ENCODE results near the gene BDH1. TPM values are rescaled to one million over a fixed set of nuclear protein-coding genes. Genes with fewer than 3 reads are reported as not detected.

Gene BDH1
- polyA plus RNA-seq, 1 donor (not counting 4 experiments of a cell fraction or from before 2014, with no cell fraction given): 30.2 TPM

- Histone ChIP-seq H3K9ac (ENCODE audit: control insufficient read depth, extremely low read depth, insufficient read depth, low read length) (no peak overlapping the region), H3K79me2 (ENCODE audit: control insufficient read depth, insufficient read depth, low read length) (no peaks in the 10 kb centered on the region), H3K9me3 (ENCODE audit: control insufficient read depth, low read depth, low read length) (no peaks in the 10 kb centered on the region), H3K27ac (ENCODE audit: control insufficient read depth, insufficient read depth, low read length) (no peak overlapping the region), H3K9me1 (ENCODE audit: control insufficient read depth, extremely low read depth, insufficient read depth, low read length) (no peaks in the 10 kb centered on the region), H3K4me2 (ENCODE audit: control insufficient read depth, extremely low read depth, insufficient read depth, low read depth, low read length) (no peak overlapping the region), H3K4me3 (ENCODE audit: control insufficient read depth in 2 of 3, extremely low read depth in 1 of 3, insufficient read depth in 2 of 3, low read depth in 1 of 3, low read length in 3 of 3) (no peak overlapping the region), H4K20me1 (ENCODE audit: control insufficient read depth, extremely low read depth, insufficient read depth, low read length) (no peaks in the 10 kb centered on the region), H3K27me3 (ENCODE audit: control insufficient read depth, extremely low read depth, insufficient read depth, low read length) (no peaks in the 10 kb centered on the region), H2AFZ (ENCODE audit: control insufficient read depth, low read length) (no peak overlapping the region), H3K36me3 (ENCODE audit: control insufficient read depth in 2 of 2, extremely low read depth in 1 of 2, insufficient read depth in 2 of 2, low read length in 2 of 2) (no peaks in the 10 kb centered on the region), H3K4me1 (ENCODE audit: control insufficient read depth, extremely low read depth, insufficient read depth, low read length) (peaks cover 7% of the 10 kb centered on the region)
- dilution Hi-C loops (cut with MboI; ENCODE audit: extremely low pct_ligation_motif_present, low sequenced_read_pairs): no loop called here
- no peak for DNase-seq (ENCODE audit: low read depth, low spot score)
- TF ChIP-seq, protein P1, sequence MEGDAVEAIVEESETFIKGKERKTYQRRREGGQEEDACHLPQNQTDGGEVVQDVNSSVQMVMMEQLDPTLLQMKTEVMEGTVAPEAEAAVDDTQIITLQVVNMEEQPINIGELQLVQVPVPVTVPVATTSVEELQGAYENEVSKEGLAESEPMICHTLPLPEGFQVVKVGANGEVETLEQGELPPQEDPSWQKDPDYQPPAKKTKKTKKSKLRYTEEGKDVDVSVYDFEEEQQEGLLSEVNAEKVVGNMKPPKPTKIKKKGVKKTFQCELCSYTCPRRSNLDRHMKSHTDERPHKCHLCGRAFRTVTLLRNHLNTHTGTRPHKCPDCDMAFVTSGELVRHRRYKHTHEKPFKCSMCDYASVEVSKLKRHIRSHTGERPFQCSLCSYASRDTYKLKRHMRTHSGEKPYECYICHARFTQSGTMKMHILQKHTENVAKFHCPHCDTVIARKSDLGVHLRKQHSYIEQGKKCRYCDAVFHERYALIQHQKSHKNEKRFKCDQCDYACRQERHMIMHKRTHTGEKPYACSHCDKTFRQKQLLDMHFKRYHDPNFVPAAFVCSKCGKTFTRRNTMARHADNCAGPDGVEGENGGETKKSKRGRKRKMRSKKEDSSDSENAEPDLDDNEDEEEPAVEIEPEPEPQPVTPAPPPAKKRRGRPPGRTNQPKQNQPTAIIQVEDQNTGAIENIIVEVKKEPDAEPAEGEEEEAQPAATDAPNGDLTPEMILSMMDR (optimal IDR thresholded peaks at IDR 0.05 in 1 of 3, IDR thresholded peaks at IDR 0.05 in 1 of 3, conservative IDR thresholded peaks at IDR 0.05 in 1 of 3; ENCODE audit: extremely low read depth in 1 of 3, insufficient read depth in 2 of 3, low read length in 3 of 3): no peak
- TF ChIP-seq EZH2 (IDR thresholded peaks at IDR 0.05; ENCODE audit: low read length): no peak
- no peak for FAIRE-seq
Observed at GRCh38 chr3:197597335-197597734, 41.6 kb upstream of the BDH1 start.

DNA sequence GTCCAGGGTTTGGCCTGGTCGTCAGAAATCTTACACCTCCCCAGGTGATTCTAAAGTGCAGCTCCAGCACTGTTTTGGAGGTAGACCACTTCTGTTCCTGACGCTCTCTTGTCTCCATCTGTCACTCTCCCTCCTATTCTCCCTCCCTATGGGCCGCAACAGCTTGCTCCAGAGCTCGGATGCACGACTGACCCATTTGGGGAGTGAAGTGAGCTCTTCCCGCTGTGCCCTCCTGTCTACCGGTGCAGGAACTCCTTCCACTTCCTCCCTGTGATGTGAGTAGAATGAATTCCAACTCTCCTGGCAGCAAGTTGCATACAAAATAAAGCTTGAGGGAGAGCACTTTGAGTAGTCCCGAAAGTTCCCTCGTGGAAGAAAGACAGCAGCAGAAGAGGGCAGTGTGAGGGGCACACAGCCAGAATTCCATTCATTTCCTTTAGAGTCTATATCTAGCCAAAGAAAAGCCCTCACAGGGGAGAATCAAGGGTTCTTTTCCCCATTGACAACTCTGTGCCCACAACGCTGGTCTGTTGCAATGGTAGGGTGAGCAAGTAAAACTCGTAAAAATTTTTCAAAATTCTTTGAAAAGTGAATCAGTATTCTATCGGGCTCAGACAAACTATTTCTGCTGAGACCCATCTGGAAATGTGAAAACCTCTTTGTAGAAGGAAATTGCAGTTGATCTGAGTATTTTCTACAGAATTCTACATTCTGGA lies 39.9 kb upstream of the BDH1 start:
- Histone ChIP-seq H3K27me3 (ENCODE audit: control insufficient read depth, extremely low read depth, insufficient read depth, low read length) (no peaks in the 10 kb centered on the region), H2AFZ (ENCODE audit: control insufficient read depth, low read length) (no peak overlapping the region), H4K20me1 (ENCODE audit: control insufficient read depth, extremely low read depth, insufficient read depth, low read length) (no peaks in the 10 kb centered on the region), H3K4me1 (ENCODE audit: control insufficient read depth, extremely low read depth, insufficient read depth, low read length) (peaks cover 7% of the 10 kb centered on the region), H3K9ac (ENCODE audit: control insufficient read depth, extremely low read depth, insufficient read depth, low read length) (no peak overlapping the region), H3K9me3 (ENCODE audit: control insufficient read depth, low read depth, low read length) (no peaks in the 10 kb centered on the region), H3K27ac (ENCODE audit: control insufficient read depth, insufficient read depth, low read length) (no peak overlapping the region), H3K4me3 (ENCODE audit: control insufficient read depth in 2 of 3, extremely low read depth in 1 of 3, insufficient read depth in 2 of 3, low read depth in 1 of 3, low read length in 3 of 3) (no peak overlapping the region), H3K4me2 (ENCODE audit: control insufficient read depth, extremely low read depth, insufficient read depth, low read depth, low read length) (no peak overlapping the region), H3K79me2 (ENCODE audit: control insufficient read depth, insufficient read depth, low read length) (no peaks in the 10 kb centered on the region), H3K36me3 (ENCODE audit: control insufficient read depth in 2 of 2, extremely low read depth in 1 of 2, insufficient read depth in 2 of 2, low read length in 2 of 2) (no peaks in the 10 kb centered on the region), H3K9me1 (ENCODE audit: control insufficient read depth, extremely low read depth, insufficient read depth, low read length) (no peaks in the 10 kb centered on the region)
- DNase-seq (ENCODE audit: low read depth, low spot score) (no peak), FAIRE-seq (no peak)
- no peak for TF ChIP-seq EZH2 (IDR thresholded peaks at IDR 0.05; ENCODE audit: low read length)
- TF ChIP-seq, protein P1 (optimal IDR thresholded peaks at IDR 0.05 in 1 of 3, IDR thresholded peaks at IDR 0.05 in 1 of 3, conservative IDR thresholded peaks at IDR 0.05 in 1 of 3; ENCODE audit: extremely low read depth in 1 of 3, insufficient read depth in 2 of 3, low read length in 3 of 3): no peak
- dilution Hi-C loops (cut with MboI; ENCODE audit: extremely low pct_ligation_motif_present, low sequenced_read_pairs): no loop called here
